Stomach (tissue), 9 donors: ENCODE results near the gene ACE. TPM values are rescaled to one million over a fixed set of nuclear protein-coding genes. Genes with fewer than 3 reads are reported as not detected.

Experiments
- DNase-seq, 2 donors: peaks; one replicate each; pipeline versions ENCODE4 v3.0.0 to v3.0.0-alpha.2; 2013 to 2019
- H3K27ac ChIP-seq, 5 donors: fragments of 200-600 bp in 4 of 5; sonication (generic) in 4 of 5; one replicate each; pipeline ENCODE4 v1.5.1; 2013 to 2019; ENCODE audit warnings: mild to moderate bottlenecking in 1 of 5, moderate library complexity in 1 of 5
- H3K27me3 ChIP-seq, 3 donors: fragments of 200-600 bp; sonication (generic); one replicate each; pipeline ENCODE4 v1.5.1; 2017 to 2019; ENCODE audit warnings: mixed run types in 1 of 3
- H3K36me3 ChIP-seq, 4 donors: fragments of 200-600 bp; sonication (generic); 1 replicate in 3 of 4; 2 replicates in 1 of 4; pipeline ENCODE4 v1.5.1; 2016 to 2019
- H3K4me1 ChIP-seq, 4 donors: fragments of 200-600 bp; sonication (generic); one replicate each; pipeline ENCODE4 v1.5.1; 2016 to 2019
- H3K4me3 ChIP-seq, 4 donors: fragments of 200-600 bp; sonication (generic) in 3 of 4; one replicate each; pipeline ENCODE4 v1.5.1; 2016 to 2019; ENCODE audit warnings: mild to moderate bottlenecking in 1 of 4
- H3K9me3 ChIP-seq, 4 donors: fragments of 200-600 bp; sonication (generic); one replicate each; pipeline ENCODE4 v1.5.1; 2016 to 2019
- EP300 ChIP-seq: sonication (generic); formaldehyde crosslinking; IDR thresholded peaks from one replicate; pipeline ENCODE4 v1.6.1; 2017; ENCODE audit warnings: antibody characterized with exemption
- POLR2A ChIP-seq, 4 donors: fragments of 450-650 bp; IDR thresholded peaks; one replicate each; pipeline ENCODE4 v1.6.1; 2016; ENCODE audit warnings: antibody characterized with exemption in 4 of 4, control low read depth in 2 of 4, mild to moderate bottlenecking in 1 of 4, moderate library complexity in 1 of 4
- POLR2AphosphoS5 ChIP-seq, 3 donors: sonication (generic); formaldehyde crosslinking; IDR thresholded peaks; one replicate each; pipeline ENCODE4 v1.6.1; 2016; ENCODE audit warnings: antibody characterized with exemption in 3 of 3
- WGBS, 5 donors: extraction: QIAGEN DNeasy Blood & Tissue Kit in 3 of 5; methylation state at CpG; one replicate each; pipeline versions ENCODE4 v1.1.5 to v1.1.7; 2013 to 2018; 5-methylcytosine and 5-hydroxymethylcytosine counted together
- intact Hi-C: fragments of 100-400 bp; cut with DNase I; formaldehyde crosslinking; loops from one replicate; pipeline ENCODE4 v1.15.1; 2023; ENCODE audit warnings: low total_unique reads
- polyA plus RNA-seq, 3 donors: library from polyadenylated mRNA; stranded (reverse); fragments of 200-250 nt; gene quantifications; one replicate each; pipeline ENCODE4 v1.2.3, GENCODE V29; 2013
- total RNA-seq, 5 donors: library from RNA; depleted of rRNA; stranded (reverse); fragments of >200 nt; gene quantifications; one replicate each; pipeline versions ENCODE4 v1.1.0 to v1.2.3, GENCODE V29; 2014 to 2016
- TF ChIP-seq, protein P1 (sequence below), 7 experiments: fragments of 450-650 bp in 4 of 7; fragments of 200-600 bp in 3 of 7; sonication (generic) in 3 of 7; IDR thresholded peaks; one replicate each; pipeline ENCODE4 v1.5.1; 2016 to 2019; ENCODE audit warnings: antibody characterized with exemption in 7 of 7, control low read depth in 2 of 7, mild to moderate bottlenecking in 1 of 7
- donor health status: healthy with polysubstance abuse.
- donor health status: Bipolar disorder and iron deficiency.
- donor health status: healthy.

Gene ACE
- total and polyA plus RNA-seq, 8 donors = 1.3 to 232 (median 4.4) TPM

DNA sequence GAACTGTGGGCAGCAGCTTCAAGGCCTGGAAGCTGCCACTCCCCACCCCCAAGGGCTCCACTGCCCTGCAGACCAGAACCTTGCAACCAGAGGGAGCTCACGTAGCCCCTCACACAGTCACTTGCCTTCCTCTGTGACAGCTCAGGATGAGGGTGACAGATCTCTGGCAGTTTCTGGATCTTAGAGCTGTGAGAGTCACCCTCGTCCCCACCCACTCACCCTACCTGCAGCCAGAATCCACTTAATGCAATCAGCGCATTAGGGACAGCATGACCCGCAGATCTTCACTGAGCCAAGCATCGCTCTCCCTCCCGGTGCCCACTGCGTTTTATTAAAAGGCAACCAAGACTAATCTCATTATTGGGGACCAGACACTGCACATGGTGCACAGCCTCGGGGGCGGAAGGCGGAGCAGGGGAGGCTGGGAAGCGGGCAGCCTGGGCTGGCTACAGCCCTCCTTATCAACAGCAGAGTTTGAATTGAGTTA, 34.3 kb upstream of the ACE start:
- 49 to 76% (median 59%) methylated on average over 9 to 11 of the region's 11 CpGs for WGBS, 5 donors
- peaks cover 0 to 6% (median 0%) of the 10 kb centered on the region in 3 donors for H3K27me3 ChIP-seq
- no peak for TF ChIP-seq POLR2A (IDR thresholded peaks at IDR 0.05)
- TF ChIP-seq, protein P1, sequence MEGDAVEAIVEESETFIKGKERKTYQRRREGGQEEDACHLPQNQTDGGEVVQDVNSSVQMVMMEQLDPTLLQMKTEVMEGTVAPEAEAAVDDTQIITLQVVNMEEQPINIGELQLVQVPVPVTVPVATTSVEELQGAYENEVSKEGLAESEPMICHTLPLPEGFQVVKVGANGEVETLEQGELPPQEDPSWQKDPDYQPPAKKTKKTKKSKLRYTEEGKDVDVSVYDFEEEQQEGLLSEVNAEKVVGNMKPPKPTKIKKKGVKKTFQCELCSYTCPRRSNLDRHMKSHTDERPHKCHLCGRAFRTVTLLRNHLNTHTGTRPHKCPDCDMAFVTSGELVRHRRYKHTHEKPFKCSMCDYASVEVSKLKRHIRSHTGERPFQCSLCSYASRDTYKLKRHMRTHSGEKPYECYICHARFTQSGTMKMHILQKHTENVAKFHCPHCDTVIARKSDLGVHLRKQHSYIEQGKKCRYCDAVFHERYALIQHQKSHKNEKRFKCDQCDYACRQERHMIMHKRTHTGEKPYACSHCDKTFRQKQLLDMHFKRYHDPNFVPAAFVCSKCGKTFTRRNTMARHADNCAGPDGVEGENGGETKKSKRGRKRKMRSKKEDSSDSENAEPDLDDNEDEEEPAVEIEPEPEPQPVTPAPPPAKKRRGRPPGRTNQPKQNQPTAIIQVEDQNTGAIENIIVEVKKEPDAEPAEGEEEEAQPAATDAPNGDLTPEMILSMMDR (IDR thresholded peaks at IDR 0.05) = no peak
- peaks cover 37 to 93% (median 75%) of the 10 kb centered on the region in 4 donors for H3K4me1 ChIP-seq
- no peaks in the 10 kb centered on the region for H3K36me3 ChIP-seq
- no peak overlapping the region for H3K4me3 ChIP-seq
- DNase-seq = peak in 1 of 2 donors; percentile 41
- H3K9me3 ChIP-seq = no peaks in the 10 kb centered on the region
- peak overlapping the region in 2 of 5 donors; percentile 24 to 26 for H3K27ac ChIP-seq
- intact Hi-C loops = no loop called here

DNA sequence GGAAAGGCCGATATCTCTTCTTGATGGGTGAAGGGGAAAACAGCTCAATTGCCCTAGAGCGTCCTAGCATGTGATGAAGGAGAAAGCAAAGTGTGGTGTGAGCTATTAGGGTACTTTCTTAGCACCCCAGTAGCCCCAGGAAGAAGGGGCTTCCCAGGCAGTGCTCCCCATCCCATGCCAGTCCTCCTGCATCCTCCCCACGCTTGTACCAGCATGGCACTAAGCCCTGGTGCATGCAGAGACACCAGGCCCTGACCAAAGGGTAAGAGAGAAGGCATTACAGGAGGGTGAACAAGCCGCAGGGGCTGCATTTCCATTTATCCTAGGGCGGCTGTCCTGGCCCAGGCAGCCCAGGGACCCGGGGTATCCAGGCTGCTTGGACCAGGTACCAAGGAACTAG, 33.8 kb upstream of the ACE start:
- intact Hi-C loops = no loop called here
- TF ChIP-seq, protein P1 (IDR thresholded peaks at IDR 0.05) = no peak
- no peak for TF ChIP-seq EP300

DNA sequence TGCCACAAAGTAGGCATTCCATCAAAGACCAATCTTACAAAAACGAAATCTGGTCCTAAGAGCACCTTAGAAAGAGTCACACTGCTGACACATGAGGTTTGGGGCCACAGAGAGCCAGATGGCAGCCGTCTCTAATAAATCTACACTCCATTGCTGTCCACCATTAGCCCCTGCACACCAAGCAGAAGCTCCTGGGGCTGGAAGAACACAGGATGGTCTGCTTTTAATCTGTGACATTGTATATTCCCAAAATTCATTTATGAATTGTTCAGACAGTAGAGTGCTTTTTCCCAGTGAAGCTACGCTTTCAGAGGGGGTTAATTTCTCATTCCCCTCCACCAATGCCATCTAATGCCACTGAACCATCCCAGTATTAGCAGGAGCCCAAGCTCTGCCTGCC, 32.4 kb upstream of the ACE start:
- intact Hi-C loops = no loop called here
- peak overlapping the region in 3 of 5 donors; percentile 91 to 97 (median 95) for H3K27ac ChIP-seq
- peak overlapping the region in 3 of 4 donors; percentile 71 to 81 (median 73) for H3K4me3 ChIP-seq
- no peaks in the 10 kb centered on the region for H3K9me3 ChIP-seq
- peaks cover 27 to 80% (median 64%) of the 10 kb centered on the region in 4 donors for H3K4me1 ChIP-seq
- DNase-seq = no peak
- H3K27me3 ChIP-seq = peaks cover 0 to 6% (median 0%) of the 10 kb centered on the region in 3 donors
- H3K36me3 ChIP-seq = no peaks in the 10 kb centered on the region
- WGBS, 5 donors = 59 to 79% (median 71%) methylated on average over 3 of the region's 3 CpGs
- TF ChIP-seq, protein P1 (IDR thresholded peaks at IDR 0.05) = no peak
- TF ChIP-seq EP300 (no peak), POLR2AphosphoS5 (IDR thresholded peaks at IDR 0.05) (no peak), POLR2A (IDR thresholded peaks at IDR 0.05) (no peak)

More for the DNA sequence above, 33.8 kb upstream of the ACE start:
- peak overlapping the region in 2 of 5 donors; percentile 5 to 26 for H3K27ac ChIP-seq
- no peaks in the 10 kb centered on the region for H3K9me3 ChIP-seq
- no peak for DNase-seq
- peaks cover 0 to 6% (median 0%) of the 10 kb centered on the region in 3 donors for H3K27me3 ChIP-seq
- H3K4me3 ChIP-seq = no peak overlapping the region
- no peaks in the 10 kb centered on the region for H3K36me3 ChIP-seq
- peaks cover 37 to 93% (median 75%) of the 10 kb centered on the region in 4 donors for H3K4me1 ChIP-seq
- WGBS, 5 donors = 68 to 87% (median 70%) methylated on average over 6 of the region's 6 CpGs

DNA sequence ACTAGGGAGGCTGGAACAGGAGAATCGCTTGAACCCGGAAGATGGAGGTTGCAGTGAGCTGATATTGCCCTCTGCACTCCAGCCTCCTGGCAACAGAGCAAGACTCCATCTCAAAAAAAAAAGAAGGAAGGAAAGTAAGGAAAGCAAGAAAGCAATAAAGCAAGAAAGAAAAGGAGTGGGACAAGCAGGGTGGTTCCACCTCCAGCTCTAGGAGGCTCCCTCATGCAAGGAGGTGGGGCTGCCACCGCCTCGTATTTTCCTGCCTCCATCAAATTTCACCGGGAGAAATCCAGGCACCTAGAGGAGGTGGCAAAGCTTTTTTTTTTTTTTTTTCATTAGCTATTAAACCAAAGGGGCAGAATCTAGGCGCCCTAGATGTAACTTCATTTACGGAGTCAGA, 31.8 kb upstream of the ACE start:
- H3K4me1 ChIP-seq = peaks cover 27 to 74% (median 59%) of the 10 kb centered on the region in 4 donors
- no peak for TF ChIP-seq POLR2AphosphoS5 (IDR thresholded peaks at IDR 0.05)
- TF ChIP-seq, protein P1 (IDR thresholded peaks at IDR 0.05) = no peak
- no peak for TF ChIP-seq EP300
- TF ChIP-seq POLR2A (IDR thresholded peaks at IDR 0.05) = no peak
- peak overlapping the region; percentile 61 to 81 (median 72) for H3K4me3 ChIP-seq
- 26 to 45% (median 35%) methylated on average over 7 of the region's 7 CpGs for WGBS, 5 donors
- peaks cover 0 to 6% (median 0%) of the 10 kb centered on the region in 3 donors for H3K27me3 ChIP-seq
- H3K27ac ChIP-seq = peak overlapping the region; percentile 89 to 97 (median 95)
- no peak for DNase-seq
- intact Hi-C loops = no loop called here
- no peaks in the 10 kb centered on the region for H3K36me3 ChIP-seq
- no peaks in the 10 kb centered on the region for H3K9me3 ChIP-seq
